CD4-positive, alpha-beta T cell treated with Interleukin-17A for 4 hours (primary cell): ENCODE data around the gene CADPS.

Experiments used
- DNase-seq: peaks from one replicate; pipeline ENCODE4 v3.0.0-alpha.2; 2020; ENCODE audit warnings: mixed read lengths

CADPS gene

DNA sequence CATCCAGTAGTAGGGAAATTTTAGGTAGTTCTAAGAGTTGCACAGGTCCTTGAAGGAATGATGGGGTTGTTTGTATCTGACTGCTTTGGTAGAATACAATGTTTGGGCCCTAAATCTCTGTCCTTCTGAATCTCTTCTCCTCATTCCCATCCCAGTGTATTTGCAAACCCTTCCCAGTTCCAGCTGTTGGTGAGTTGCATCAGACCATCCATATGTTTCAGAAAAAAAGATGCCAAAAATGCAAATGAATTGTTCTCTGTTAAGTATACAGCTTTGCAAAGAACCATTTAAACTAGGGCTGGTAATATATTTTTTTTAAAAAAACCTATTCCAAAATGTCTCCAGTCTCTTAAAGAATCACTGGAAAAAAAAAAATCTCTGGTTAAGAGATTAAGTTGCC is 251.0 kb downstream of the CADPS start:
- no peak for DNase-seq

DNA sequence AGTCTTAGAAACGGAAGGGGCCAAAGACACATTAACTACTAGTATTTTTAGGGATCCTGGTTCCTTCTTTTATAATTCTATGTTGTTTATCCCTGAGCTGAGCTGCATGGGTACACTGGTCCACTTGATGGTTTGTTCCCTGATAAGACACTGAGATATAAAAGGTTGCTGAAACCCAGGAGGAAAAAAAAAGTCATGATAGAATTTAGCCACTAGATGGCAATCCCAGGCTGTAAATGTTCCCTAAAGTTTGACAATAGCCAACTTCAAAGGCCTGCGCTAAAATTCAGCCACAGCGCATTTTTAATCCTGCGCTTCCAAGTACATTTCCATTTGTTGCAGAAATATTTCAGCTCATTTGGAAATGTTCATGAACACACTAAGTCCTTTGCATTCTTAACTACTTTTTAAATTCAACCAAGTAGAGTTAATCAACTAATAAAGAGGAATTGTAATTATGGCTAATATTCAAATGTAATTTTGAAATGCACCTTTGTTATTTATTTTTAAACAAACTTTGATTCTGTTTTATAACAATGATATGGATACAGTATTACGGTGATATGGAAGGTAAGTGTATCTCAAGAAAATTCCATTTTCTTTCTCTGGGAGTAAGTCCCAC is 252.6 kb downstream of the CADPS start:
- no peak for DNase-seq

DNA sequence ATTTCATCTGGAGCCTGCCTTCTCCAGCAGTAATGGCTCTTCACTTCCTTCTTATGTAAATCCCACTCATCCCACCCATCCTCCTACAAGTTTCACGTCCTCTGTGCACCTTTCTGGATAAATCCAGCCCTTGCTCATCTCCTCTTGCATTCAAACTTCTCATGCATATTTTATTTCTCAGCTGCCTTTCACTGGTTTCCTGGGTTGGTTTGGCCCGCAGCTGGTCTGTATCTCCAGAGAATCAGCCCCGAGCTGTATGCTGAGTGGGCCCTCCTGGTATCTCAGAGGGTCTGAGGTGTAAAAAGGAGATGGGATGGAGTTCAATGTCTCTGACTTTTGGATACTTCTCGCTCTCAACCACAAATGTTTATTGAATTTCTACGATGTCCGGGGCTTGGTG is 253.3 kb downstream of the CADPS start:
- no peak for DNase-seq

DNA sequence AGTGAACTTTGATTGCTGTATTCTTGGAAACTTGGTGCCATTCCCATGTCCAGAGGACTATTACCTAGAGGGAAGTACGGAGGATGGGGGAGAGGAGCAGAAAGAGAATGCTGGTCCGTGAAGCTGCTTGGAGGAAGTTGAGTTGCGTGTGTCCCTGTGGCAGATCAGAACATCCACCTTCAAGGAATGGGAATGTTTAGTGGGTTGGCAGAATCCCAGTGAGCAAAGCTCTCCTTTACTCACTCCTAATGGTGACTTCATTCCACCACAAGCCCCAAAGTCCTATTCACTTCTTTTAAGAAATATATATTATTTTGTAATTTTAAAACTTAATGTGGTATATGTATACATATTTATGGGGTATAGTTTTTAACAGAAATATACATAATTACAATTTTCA is 254.0 kb downstream of the CADPS start:
- DNase-seq: no peak

DNA sequence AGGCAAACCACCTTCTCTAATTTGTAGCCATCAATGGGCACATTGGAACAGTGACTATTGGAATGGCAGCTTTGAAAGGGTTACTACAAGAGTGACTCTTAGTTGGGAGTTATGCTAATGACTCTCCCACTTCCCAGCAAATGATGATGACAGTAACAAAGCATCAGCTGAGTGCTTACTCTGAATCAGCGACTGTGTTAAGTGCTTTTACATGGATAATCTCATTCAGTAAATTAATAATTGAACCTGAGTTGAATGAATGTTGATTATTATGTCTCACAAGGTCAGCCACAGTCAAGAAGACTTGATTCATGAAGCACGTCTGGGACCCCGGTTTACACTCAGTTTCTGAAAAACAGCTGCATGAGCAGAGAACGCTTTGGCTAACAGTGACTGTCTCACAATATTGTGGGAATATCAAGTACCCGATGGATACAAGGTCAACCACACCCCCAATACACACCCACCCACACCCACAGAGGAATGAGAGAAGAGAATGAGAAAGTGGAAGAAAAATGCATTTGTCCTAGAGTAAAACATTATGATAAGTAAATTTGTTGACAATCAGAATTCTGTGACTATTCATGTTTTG is 259.9 kb downstream of the CADPS start:
- no peak for DNase-seq

DNA sequence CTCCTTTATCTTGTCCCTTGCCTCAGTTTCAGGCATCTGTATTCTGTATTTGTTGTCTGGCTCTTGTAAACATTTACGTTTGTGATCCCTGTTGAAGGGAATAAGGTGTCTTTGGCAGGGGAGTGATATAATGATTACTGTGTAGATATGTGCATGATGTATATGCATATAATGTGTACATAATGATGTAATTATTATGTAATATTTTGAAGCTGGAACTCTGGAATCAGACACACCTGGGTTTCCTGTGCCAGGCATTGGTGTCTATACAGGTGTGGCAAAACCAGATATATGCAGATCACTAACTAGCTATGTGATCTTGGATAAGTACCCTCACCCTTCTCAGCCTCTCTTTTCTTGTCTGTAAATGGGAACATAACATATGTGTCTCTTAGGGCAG is 260.7 kb downstream of the CADPS start:
- no peak for DNase-seq

DNA sequence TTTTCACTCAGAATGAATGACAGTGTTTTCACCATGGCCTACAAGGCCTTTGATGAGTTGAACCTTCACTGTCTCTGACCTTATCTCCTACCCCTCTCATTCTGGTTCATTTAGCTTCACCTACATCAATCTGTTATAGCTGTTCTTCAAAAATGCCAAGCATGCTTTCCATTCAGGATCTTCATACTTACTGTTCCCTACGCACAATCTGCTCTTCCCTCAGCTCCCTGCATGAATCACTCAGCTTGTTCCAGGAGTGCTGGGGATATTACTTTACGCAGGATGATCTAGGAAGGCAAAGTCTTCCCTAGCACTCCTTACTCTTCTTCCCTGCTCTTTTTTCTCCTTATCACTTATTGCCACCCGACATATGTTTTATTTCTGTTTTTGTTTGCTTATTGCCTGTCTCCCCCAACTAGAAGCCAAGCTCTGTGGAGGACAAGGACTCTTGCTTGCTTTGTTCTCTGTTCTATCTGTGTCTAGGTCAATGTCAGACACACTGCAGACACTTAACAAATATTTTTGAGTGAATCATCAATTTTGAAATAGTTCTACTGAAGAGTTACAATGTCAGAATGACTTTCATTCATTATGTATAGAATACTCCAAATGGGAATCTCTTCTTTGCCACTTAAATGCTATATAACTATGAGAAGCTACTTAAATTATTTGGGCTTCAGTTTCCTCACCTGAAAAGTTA is 263.5 kb downstream of the CADPS start:
- no peak for DNase-seq

DNA sequence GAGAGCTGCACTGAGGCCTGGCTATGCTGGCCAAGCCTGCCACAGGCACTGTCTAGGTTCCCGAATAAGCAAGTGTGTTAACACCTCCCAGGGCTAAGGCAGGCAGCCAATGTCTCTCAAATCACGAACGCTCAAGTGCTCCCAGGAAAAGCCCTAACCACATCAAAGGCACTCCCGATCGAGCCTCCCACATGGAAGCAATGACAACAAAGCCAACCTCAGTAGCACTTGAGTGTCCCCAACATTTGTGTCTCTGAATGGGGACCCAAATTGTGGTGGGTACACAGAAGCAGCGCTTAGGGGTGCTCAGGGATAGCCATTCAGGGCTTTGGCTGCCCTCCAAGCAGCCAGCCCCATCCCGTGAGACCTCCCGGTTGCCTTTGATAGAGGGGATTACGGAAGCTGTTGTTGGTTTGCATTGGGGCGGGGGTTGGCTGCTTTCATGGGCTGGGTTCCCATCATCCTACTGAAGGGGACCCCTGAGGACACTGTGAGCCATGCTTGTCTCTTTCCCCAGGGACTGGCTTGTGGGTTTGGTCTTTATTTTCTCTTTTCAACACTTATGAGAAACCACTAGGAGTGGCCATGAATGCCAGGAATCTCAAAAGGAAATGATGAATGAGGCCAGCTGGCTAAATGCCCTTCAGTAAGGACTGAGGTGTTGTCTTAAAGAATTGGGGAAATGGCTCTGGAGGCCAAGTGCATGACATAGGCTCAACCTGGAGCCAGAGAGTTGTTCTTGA is 267.8 kb downstream of the CADPS start:
- DNase-seq: no peak

DNA sequence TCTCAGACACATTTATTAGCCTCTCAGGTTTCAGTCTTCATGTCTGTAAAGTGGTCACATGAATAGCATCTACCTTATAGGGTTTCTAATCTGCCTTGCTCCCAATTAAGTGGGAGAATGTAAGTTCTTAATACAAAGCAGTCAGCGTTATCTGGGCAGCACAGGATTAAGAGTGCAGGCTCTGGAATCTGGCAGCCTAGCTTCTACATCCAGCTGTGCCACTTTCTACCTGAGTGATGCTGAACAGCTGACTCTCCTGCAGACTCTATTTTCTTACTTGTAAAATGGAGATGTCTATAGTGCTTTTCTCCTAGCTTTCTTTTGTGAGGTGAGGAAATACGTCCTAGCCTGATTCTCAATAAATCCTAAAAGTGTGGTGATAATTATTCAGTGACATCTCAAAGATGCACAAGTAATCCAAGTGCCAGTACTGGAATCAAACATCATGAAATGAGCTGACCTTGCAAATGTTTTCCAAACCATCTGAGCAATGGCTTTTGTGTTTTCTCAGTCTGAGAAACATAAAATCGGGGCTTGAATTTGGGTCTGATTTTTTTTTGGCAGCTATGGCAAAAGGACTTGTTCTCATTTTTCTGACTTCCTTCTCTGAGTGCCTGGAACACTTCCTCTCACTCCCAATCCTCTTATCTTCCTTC is 269.7 kb downstream of the CADPS start:
- DNase-seq: no peak

DNA sequence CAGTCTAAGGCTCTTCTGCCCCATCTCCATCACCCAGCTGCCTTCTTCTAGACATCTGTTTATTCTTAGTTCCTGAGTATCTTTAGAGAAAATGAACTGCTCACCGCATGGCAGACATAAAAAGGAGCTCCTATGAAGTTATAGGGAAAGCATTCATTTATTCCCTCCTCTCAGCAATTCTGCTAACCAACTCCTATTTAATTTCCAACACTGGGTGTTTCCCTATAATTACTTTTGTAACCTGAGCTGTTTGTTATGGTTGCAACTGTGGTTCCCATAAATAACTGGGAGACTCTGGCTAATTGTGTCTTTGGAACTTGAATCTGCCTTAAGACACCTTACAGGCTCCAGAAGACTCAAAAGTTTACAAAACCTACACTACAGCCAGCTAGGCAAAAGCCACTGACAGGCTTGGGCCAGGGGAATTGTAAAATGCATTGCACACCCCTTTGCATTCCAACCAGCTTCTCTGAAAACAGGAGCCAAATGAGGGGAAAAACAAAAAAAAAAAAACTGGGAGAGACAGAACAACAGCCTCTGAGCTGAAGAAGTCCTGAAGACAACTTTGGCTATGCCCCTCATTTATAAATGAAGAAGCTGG is 270.4 kb downstream of the CADPS start:
- DNase-seq: no peak

DNA sequence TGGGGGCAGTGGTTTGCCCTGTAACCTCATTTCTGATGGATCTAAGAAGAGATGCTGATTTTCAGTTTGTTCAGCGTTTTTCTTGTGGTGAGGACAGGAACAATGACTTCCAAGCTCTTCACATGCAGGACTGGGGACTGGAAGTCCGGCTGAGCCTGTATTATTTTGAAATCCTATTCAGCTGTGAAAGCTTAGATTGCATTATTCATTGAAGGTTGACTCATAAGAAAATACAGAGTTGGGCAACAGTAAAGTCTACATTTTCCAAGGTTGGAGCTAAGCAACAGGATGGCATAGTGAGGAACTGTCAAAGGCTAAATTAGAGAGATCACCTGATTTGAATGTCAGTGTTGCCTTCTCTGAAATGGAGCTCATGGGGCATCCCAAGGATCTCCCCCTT is 270.9 kb downstream of the CADPS start:
- DNase-seq: no peak

DNA sequence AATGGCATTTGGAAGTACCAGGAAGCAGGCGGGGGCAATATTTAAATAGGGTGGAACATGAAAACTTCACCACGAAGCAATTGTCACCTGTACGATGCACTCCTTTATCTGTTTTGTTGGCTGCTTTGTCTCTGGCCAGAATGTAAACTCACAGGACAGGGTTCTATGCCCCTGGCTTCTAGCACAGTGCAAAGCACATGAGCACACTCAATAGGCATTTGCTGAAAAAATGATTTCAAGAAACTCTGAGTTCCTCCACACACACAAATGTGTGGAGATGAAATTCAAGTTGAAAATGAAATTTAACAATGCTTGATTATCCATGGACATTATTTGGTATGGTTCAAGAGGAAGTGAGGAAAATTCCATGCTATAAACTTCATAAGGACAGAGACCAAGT is 272.2 kb downstream of the CADPS start:
- DNase-seq: no peak

DNA sequence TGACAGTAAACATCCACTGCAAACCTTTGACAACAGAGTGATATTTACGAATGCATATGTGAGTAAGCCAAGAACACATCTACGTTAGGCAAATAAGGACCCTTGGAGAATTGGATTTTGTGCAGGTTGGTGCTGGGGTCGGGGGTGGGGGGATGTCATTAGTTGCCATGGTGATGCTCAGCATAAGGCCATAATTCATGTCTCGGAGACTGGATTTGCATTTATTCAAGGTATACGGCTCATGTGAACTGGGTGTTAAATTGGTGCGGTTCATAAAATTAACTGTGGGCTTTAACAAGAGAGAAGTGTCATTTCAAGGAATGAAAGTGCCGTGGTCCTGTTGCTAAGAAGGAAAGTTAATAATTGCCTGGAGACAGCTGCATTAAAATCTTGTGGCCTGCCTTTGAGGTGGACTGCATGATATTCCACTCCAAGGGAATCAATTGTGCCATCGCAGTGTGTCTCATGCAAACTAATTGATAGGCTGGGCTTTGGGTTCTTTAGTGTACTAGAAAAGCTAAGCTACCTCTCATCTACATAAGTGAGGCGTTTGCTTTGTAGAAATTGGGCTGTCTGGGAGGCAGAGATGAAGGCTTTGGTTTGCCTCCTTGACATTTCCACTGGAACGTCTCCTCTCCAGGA is 273.0 kb downstream of the CADPS start:
- no peak for DNase-seq

DNA sequence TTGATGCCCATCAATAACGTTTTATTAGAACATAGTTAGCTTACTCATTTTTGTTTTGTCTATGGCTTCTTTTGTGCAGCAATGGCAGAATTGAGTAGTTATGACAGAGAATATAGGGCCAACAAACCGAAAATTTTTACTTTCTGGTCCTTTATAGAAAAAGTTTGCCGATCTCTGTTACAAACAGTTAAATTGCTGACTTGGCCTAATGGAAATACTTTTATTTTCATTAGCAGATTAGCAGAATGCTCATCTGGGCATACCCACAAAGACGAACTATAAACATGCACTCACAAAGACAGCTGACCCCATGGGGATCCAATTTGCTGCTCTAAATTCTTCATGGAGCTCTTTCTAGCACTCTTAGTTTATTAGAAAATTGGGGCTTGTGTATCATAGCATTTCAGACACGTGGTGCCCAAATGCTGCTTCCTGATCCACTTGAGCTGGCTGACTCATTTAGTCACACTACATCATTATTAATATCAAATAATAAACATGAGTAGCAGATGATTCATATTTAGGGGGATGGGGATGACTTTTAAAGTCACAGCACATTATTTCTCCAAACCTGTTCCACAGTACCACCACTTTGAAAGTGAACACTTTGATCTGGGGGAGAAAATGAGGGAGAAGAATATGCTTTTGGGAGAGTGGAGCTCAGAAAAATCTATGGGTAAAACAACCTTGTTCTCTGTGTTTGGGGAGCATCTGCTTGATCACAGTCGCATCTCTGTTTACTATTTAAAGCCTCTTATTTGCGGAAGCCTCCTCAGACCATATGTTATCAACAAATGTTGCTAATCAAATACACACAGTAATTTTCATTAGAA is 273.8 kb downstream of the CADPS start:
- no peak for DNase-seq

DNA sequence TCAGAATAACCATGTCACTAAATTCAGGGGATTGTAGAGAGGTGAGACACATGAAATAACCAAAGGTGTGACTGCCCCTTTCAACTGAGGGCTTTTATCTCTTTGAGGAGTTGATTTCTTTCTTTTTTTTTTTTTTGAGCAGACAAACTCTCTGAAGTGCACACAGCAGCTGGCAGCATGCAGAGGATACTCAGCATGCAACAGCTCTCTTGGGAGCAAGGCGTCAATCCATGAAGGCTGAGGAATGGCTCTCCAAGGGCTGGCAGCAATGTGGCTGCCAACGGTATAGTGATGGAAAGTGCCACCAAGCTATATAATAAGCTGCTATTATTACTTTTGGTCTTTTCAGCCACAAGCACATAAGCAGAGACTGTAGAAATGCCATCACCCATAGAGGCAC is 275.2 kb downstream of the CADPS start:
- DNase-seq: no peak

DNA sequence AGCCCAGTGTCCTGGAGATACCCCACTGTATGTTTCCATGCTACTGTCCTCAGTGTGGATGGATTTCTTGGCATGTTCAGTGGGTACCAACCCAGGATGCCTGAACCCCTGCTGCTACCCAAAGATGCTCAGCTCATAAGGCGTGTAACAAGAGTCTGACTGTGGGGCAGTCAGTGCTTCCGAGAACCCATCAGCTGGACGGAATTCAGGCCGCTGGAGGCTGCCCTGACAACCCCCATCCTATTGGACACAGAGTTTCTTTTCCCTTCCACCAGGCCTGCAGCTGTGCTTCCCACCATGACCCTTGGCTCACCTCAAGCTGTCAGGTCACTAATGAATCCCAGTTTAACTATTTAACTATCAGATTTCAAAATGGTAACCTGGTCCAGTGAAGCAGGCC is 277.7 kb downstream of the CADPS start:
- no peak for DNase-seq

DNA sequence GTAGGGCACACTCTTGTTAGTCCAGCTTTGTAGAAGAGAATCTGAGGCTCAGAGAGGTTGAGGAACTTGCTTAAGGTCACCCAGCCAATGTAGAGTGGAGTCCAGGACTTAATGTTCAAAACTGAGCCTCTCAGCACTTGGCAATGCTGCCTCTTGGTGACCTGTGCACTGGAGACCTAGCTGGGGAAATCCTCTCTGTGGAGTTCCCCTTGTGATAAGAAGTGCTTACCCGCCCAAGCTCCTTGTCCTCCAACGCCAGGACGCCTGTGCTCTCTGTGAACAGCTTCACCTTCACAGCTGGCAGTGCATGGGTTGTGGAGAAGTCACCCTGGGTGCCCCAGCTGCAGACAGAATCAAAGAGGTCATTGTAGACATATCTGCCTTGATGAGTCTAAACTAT is 282.8 kb downstream of the CADPS start:
- no peak for DNase-seq

DNA sequence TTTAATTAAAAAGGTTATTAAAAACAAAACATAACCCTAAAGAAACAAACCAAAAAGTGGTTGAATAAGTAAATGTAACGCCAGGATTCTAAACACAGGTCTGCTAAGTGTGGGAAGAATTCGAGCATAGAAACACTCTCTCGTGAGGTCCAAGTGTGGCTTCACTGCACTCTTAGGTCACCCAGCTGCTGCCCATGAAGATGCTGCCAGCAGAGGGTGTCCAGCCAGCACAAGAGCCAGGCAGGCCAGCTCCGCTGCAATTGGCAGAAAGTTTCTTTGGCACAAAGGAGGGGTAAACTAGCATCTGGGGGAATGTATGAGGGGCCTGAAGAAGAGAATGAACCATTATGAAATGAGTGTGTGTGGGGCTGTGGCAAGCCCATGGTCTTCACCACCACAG is 286.1 kb downstream of the CADPS start:
- DNase-seq: no peak

DNA sequence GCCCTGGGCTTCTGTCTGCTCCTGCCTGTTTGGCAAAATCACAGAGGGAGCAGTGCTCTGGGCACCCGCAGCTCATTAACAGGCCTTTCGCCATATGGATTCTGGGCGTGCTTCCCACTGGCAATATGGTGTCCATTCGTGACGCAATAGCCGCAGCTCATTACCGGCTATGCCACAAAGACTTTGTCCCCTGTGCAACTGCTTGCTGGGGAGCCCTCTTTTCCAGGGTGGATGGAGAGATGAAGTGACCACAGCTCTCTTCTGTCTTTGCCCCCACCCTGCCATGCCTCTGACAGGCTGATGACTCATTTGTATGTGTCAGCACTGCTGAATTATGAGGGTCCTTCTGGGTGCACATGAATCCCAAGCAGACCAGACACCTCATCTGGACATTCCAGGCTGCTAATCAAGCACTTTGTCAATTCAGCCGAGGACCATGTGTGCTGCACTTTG is 287.6 kb downstream of the CADPS start:
- DNase-seq: no peak

DNA sequence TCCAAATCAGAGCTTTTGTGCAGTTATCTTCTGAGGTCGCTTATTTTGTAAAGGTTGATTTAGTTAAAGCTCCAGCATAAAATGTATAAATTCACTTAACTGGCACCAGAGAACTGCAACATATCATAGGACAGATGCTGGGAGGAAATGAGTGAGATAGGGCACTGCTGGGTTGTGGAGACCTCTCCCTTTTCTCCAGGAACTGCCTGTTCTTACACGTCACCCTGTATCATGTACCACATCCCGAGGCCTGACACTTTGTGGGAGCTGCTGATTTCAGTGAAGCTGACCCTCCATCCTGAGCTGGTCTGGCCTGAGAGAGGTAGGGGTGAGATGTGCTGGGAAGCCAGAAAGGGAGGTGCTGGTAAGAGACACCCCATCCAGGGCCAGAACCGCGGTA is 288.0 kb downstream of the CADPS start:
- DNase-seq: no peak

DNA sequence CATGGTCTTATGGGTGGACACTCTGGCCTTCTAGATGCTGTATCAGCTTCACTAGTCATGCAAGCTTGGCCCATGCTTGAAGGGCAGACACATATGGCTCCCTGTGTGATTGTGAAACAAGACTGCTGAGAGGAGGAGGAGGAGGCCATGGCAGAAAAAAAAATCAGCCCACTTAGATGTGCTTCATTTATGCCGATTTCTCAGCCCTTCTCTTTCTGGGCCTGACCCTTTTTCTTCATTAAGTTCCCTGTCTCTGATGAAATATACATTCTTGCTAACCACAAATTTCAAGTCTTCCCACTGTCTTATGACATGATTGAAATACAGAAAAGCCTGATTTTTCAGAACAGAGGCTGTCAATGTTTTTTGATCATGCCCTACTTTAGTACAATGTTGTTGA is 288.9 kb downstream of the CADPS start:
- DNase-seq: no peak
